SK-N-SH (cell line): ENCODE results near the gene PRICKLE2.

ENCODE experiments used
- EP300 ChIP-seq, 2 experiments: IDR thresholded peaks; 2 replicates each; pipeline versions ENCODE4 v1.4.0 to v1.6.1; 2012; ENCODE audit warnings: borderline replicate concordance in 1 of 2, low read depth in 1 of 2, low read length in 1 of 2
- EZH2phosphoT487 ChIP-seq: fragments of 200-600 bp; sonication (generic); IDR thresholded peaks from 2 replicates; pipeline ENCODE4 v1.6.1; 2017; ENCODE audit warnings: low read depth, mixed run types, mild to moderate bottlenecking, antibody characterized with exemption, moderate library complexity, borderline replicate concordance
- FOXM1 ChIP-seq: IDR thresholded peaks from 2 replicates; pipeline ENCODE4 v1.4.0; 2012; ENCODE audit warnings: low read depth, mild to moderate bottlenecking
- NRF1 ChIP-seq: IDR thresholded peaks from 2 replicates; pipeline ENCODE4 v1.6.1; 2012; ENCODE audit warnings: low read depth, mild to moderate bottlenecking, low read length
- POLR2AphosphoS5 ChIP-seq: IDR thresholded peaks from 2 replicates; pipeline ENCODE4 v1.6.1; 2012; ENCODE audit warnings: low read depth, low read length
- RCOR1 ChIP-seq: fragments of 150-350 bp; IDR thresholded peaks from 2 replicates; pipeline ENCODE4 v1.6.1; 2017; ENCODE audit warnings: antibody characterized with exemption, low read length
- TF ChIP-seq, protein P1 (sequence below): fragments of 200-600 bp; sonication (generic); IDR thresholded peaks from 2 replicates; pipeline ENCODE4 v1.6.1; 2017; ENCODE audit warnings: antibody characterized with exemption, mild to moderate bottlenecking, moderate library complexity
- TF ChIP-seq, protein P2 (sequence below): IDR thresholded peaks from 2 replicates; pipeline ENCODE4 v1.4.0; 2012; ENCODE audit warnings: low read depth, borderline replicate concordance

DNA sequence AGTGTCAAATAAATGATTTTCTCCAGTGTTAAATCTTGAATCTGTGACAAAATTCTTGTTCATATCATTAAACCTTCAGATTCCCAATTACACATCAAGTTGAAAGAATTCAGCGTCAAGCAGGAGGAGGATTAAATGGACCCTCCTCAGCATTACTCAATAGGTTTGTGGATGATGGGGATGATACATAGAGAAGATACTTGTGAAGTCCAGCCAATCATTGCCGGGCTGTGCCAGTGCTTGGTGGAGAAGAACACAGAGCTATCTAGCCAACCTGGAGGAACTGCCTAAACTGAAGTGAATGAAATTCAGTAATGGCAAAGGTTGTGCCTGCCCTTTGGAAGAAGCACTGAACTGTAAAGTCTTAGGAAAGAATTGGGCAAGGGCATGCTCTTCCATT, 47.0 kb upstream of the PRICKLE2 start:
- TF ChIP-seq NRF1, result no peak
- no peak for TF ChIP-seq RCOR1
- no peak for TF ChIP-seq EP300 (IDR thresholded peaks at IDR 0.05; ENCODE audit: borderline replicate concordance in 1 of 2, low read depth in 1 of 2, low read length in 1 of 2)
- no peak for TF ChIP-seq POLR2AphosphoS5
- TF ChIP-seq, protein P1, sequence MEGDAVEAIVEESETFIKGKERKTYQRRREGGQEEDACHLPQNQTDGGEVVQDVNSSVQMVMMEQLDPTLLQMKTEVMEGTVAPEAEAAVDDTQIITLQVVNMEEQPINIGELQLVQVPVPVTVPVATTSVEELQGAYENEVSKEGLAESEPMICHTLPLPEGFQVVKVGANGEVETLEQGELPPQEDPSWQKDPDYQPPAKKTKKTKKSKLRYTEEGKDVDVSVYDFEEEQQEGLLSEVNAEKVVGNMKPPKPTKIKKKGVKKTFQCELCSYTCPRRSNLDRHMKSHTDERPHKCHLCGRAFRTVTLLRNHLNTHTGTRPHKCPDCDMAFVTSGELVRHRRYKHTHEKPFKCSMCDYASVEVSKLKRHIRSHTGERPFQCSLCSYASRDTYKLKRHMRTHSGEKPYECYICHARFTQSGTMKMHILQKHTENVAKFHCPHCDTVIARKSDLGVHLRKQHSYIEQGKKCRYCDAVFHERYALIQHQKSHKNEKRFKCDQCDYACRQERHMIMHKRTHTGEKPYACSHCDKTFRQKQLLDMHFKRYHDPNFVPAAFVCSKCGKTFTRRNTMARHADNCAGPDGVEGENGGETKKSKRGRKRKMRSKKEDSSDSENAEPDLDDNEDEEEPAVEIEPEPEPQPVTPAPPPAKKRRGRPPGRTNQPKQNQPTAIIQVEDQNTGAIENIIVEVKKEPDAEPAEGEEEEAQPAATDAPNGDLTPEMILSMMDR, result no peak
- TF ChIP-seq EZH2phosphoT487, result no peak
- TF ChIP-seq FOXM1, result no peak
- TF ChIP-seq, protein P2, sequence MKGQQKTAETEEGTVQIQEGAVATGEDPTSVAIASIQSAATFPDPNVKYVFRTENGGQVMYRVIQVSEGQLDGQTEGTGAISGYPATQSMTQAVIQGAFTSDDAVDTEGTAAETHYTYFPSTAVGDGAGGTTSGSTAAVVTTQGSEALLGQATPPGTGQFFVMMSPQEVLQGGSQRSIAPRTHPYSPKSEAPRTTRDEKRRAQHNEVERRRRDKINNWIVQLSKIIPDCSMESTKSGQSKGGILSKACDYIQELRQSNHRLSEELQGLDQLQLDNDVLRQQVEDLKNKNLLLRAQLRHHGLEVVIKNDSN, result no peak
